Pulmonary artery endothelial cell (primary cell): ENCODE measurements around the gene IFT43. TPM values are rescaled to one million over a fixed set of nuclear protein-coding genes. Genes with fewer than 3 reads are reported as not detected.

Source experiments
- DNase-seq: peaks from one replicate; pipeline ENCODE4 v3.0.0-alpha.2; 2011; ENCODE audit warnings: low read depth, low spot score
- total RNA-seq: library from RNA; depleted of rRNA; stranded (reverse); fragments of >200 nt; gene quantifications from 2 replicates; pipeline ENCODE4 v1.2.3, GENCODE V29; 2014

IFT43 gene
- total RNA-seq, 1 donor from 2014 or later, result 25.9 TPM

- DNase-seq, result no peak
These were observed 26.4 kb downstream of the IFT43 start for GRCh38 chr14:76011930-76012329.

DNA sequence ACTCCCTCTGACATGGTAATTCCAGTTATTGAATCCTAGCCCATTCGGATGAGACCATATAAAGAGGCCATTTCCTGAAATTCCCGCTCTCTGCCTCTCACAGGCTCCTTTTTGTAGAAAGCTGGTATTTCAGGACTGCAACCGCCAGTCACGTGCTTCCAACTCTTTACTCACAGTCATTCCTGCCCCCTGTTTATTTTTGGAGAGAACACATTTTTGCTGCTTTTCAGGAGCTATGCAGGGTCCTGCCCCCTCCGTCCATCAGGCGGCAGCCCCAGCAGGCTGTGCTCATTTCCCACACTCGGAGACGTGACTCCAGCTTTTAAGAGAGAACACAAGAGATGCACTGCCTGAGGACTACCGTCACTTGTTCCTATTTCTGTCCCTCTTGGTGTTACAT lies 26.8 kb downstream of the IFT43 start:
- DNase-seq, result no peak

DNA sequence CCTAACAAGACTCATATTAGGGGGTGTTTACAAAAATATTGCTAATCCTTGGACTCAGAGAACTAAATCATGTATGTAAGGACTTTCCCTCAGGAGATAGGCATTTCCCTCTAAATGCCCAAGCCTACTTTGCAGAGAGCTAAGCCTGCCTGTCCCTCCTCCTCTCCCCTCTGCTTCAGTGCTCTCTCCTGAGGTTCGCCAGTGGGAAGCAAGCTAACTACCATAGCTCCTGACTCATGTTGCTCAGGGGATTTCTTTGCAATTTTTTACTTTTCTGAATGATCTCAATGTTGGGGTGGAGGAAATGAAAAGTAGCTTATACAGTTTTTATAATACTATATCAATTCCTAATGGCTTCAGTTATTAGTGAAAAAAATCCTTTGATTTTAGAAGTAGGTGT lies 29.6 kb downstream of the IFT43 start:
- no peak for DNase-seq

GRCh38 chr14:76015668-76016067 lies 30.1 kb downstream of the IFT43 start:
- DNase-seq, result no peak

DNA sequence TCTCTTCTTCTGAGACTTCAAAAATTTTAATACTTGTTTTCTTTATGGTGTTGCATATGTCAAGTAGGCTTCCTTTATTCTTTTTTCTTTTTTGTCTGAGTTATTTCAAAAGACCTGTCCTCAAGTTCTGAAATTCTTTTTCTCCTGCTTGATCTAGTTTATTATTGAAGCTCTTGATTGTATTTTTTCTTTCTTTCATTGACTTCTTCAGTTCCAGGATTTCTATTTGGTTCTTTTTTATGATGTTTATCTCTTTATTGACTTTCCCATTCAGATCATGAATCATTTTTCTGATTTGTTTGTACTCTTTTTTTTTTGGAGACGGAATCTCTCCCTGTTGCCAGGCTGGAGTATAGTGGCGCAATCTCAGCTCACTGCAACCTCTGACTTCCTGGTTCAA lies 34.1 kb downstream of the IFT43 start:
- no peak for DNase-seq

GRCh38 chr14:76022991-76023390 lies 37.4 kb downstream of the IFT43 start:
- no peak for DNase-seq

GRCh38 chr14:76023757-76024156 lies 38.2 kb downstream of the IFT43 start:
- DNase-seq, result no peak

- no peak for DNase-seq
These were observed 38.8 kb downstream of the IFT43 start for GRCh38 chr14:76024211-76024907.

DNA sequence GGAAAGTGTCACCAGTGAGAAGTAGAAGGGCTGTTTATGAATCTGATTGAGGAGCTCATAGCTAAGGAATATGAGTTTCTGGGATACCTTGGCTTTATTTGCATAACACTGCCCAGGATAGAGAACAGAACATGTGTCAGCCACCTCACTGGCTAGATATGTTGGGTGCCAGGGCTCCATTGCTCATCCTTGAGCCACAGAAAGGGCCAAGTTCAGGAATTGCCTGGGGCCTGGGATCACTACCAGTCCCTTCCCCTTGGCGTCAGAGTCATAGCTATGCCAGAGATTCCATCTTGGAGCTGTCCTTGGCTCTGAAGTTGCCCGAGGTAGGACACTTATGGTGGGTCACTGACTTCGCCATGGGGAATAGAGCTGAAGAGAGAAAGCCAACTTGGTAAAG lies 49.0 kb downstream of the IFT43 start:
- DNase-seq, result no peak

DNA sequence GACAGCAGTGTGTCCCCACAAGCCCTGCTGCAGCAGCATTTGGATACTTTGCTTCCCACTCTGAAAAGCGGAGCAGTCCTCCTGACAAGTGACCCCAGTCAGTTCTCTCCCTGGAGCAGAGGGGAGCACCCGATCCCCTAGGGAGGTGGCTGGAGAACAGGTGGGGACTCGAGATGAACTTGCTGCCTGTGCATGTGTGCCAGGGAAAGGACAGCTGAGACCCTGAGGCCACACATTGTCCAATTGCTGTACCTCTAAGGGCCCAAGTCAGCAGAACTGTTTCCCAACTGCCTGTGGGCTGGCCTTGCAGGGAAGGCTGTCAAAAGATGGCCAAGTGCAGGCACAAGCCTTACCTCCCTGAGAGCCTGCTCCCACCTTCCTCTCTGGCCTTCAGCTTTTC lies 55.1 kb downstream of the IFT43 start:
- no peak for DNase-seq

DNA sequence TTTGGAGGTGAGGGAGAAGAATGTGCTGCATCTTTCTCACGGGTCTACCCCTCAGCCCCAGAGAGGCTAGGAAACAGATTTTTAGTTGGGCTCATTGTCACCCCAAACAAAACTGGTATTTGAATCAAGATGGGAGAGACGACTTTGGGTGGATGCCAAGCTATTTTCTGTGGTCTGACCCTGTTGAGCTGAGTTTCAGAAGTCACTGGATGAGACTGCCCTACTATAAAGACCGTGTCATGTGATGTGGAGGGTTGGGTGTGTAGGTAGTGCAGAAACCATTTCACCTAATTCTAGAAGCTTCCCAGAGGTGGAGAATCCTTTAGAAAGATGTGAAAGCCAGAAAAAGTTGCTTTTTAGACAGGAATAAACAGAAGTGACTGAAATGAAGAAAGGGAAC lies 60.2 kb downstream of the IFT43 start:
- no peak for DNase-seq

DNA sequence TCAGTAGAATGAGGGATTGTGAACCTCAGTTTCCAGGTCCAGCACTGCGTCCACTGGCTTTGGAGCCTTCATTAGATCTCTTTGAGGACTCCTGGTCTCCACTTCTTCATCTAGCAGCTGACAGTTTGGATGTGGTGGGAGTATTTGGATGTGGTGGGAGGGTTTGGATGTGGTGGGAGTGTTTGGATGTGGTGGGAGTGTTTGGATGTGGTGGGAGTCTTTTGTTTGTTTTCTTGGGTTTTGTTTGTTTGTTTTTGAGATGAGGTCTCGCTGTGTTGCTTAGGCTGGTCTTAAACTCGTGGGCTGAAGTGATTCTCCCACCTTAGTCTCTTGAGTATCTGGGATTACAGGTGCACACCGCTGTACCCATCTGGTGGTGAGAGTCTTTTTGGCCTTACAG lies 64.7 kb downstream of the IFT43 start:
- no peak for DNase-seq

GRCh38 chr14:76050797-76051392 lies 65.3 kb downstream of the IFT43 start:
- peak; percentile 26 for DNase-seq

GRCh38 chr14:76051717-76052465 lies 66.3 kb downstream of the IFT43 start:
- DNase-seq, result no peak

DNA sequence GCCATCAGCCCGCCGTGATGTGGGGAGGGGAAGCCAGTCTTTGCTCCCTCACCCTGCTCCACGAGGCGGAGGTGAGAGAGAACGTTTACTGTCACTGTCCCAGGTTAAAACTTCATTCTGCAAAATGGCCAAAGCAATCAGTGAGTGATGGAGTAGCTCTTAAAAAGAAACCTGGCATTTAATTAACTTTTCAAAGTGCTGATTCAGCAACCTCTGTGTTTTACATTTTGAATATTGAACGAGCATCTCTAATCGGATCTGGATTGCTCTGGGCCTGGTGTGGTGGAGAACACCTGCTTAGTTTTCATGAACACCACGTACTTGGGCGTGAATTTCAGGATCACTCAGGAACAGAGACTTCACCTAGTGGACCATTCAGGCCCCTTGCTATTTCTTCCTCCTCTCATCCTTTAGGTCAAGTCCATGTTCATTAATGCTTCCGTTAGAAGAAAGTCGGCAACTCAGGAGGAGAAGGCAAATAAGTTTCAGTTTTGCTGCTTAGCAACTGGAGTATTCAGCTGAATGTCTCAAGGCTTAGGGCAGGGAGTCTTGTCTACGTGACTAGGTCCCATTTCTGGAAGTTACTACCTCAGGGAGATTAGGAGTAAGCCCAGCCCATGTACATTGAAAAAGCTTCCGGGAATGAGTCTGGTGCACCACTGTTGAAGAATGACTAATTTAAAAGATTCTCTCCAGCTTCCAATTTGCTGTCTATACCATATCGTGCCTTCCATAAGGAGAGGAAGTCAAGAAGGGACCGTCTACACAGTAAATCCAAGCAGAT lies 68.2 kb downstream of the IFT43 start:
- no peak for DNase-seq

DNA sequence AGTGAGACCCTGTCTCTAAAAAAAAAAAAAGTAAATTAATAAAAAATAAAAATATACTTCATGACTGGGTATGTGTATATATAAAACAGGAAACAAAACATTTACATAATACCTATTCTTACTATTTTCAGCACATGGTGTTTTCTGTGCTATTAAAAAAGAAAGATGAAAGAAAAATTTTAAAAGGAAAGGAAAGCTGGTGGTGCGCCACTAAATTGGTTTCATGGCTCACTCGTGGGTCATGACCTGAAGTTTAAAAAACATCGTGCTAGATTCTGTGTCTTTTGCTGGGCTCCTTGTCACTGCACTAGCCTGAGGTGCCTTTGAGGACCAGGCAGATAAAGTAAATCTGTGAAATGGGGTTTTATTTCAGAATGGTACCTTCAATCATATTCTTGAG lies 69.8 kb downstream of the IFT43 start:
- no peak for DNase-seq

- no peak for DNase-seq
These were observed 70.6 kb downstream of the IFT43 start for GRCh38 chr14:76056128-76056527.

- no peak for DNase-seq
These were observed 72.4 kb downstream of the IFT43 start for GRCh38 chr14:76057914-76058313.

- no peak for DNase-seq
These were observed 77.8 kb downstream of the IFT43 start for GRCh38 chr14:76063327-76063726.

GRCh38 chr14:76065519-76065918 lies 80.0 kb downstream of the IFT43 start:
- DNase-seq, result no peak

GRCh38 chr14:76067536-76067935 lies 82.0 kb downstream of the IFT43 start:
- no peak for DNase-seq

- no peak for DNase-seq
These were observed 88.2 kb downstream of the IFT43 start for GRCh38 chr14:76073717-76074116.
